GM12891 (cell line): ENCODE results near the gene COL19A1.
A peak's percentile ranks its signal among the peaks of the same experiment; 100 is the strongest.

ENCODE experiments used
- DNase-seq: peaks from one replicate; pipeline ENCODE4 v3.0.0; 2011; ENCODE audit warnings: low spot score; ENCODE audit not compliant: insufficient read length
- FAIRE-seq: peaks from 2 replicates; lab custom pipeline; 2011; peaks lifted over from hg19 to GRCh38; lab: Jason Lieb, UNC
- PAX5 ChIP-seq: IDR thresholded peaks from 2 replicates; pipeline ENCODE4 v1.6.1; 2011; ENCODE audit warnings: low read length, moderate library complexity, mild to moderate bottlenecking; ENCODE audit not compliant: insufficient read depth, severe bottlenecking
- POLR2A ChIP-seq: IDR thresholded peaks from 2 replicates; pipeline ENCODE4 v1.6.1; 2011; ENCODE audit warnings: low read depth, low read length, control low read depth
- POLR2AphosphoS5 ChIP-seq: IDR thresholded peaks from 2 replicates; pipeline ENCODE4 v1.6.1; 2011; ENCODE audit warnings: low read depth, low read length, control low read depth
- POU2F2 ChIP-seq: IDR thresholded peaks from 2 replicates; pipeline ENCODE4 v1.6.1; 2011; ENCODE audit warnings: low read depth, mild to moderate bottlenecking, control low read depth, low read length, moderate library complexity
- SPI1 ChIP-seq: IDR thresholded peaks from 2 replicates; pipeline ENCODE4 v1.6.1; 2011; ENCODE audit warnings: low read depth, low read length, control low read depth
- TAF1 ChIP-seq: IDR thresholded peaks from 2 replicates; pipeline ENCODE4 v1.6.1; 2011; ENCODE audit warnings: low read depth, low read length, control low read depth

Gene COL19A1

GRCh38 chr6:69832558-69832957 is 33.8 kb upstream of the COL19A1 start:
- FAIRE-seq, result peak; percentile 58

GRCh38 chr6:69835414-69836179 is 30.8 kb upstream of the COL19A1 start:
- TF ChIP-seq SPI1 (no peak), POU2F2 (no peak), PAX5 (no peak)
- FAIRE-seq (peak; percentile 43), DNase-seq (no peak)

More at GRCh38 chr6:69832558-69832957, 33.8 kb upstream of the COL19A1 start:
- DNase-seq, result no peak
- TF ChIP-seq POU2F2 (no peak), TAF1 (no peak), PAX5 (no peak), POLR2AphosphoS5 (no peak), SPI1 (no peak), POLR2A (no peak)

- DNase-seq (no peak), FAIRE-seq (no peak)
- no peak for TF ChIP-seq POLR2A
- TF ChIP-seq POLR2AphosphoS5, result no peak
- TF ChIP-seq TAF1, result no peak
- TF ChIP-seq SPI1, result no peak
- TF ChIP-seq PAX5, result no peak
- TF ChIP-seq POU2F2, result no peak
Observed at GRCh38 chr6:69841862-69842261, 24.5 kb upstream of the COL19A1 start.

GRCh38 chr6:69843189-69843588 is 23.2 kb upstream of the COL19A1 start:
- no peak for TF ChIP-seq POLR2AphosphoS5
- TF ChIP-seq POLR2A, result no peak
- no peak for TF ChIP-seq POU2F2
- TF ChIP-seq TAF1, result no peak
- no peak for TF ChIP-seq SPI1
- no peak for TF ChIP-seq PAX5
- FAIRE-seq, result peak; percentile 40

GRCh38 chr6:69846312-69846711 is 20.0 kb upstream of the COL19A1 start:
- TF ChIP-seq POLR2A (no peak), TAF1 (no peak), POU2F2 (no peak), POLR2AphosphoS5 (no peak), SPI1 (no peak), PAX5 (no peak)
- no peak for DNase-seq
- FAIRE-seq, result no peak

More at GRCh38 chr6:69843189-69843588, 23.2 kb upstream of the COL19A1 start:
- no peak for DNase-seq

- no peak for FAIRE-seq
- no peak for DNase-seq
- no peak for TF ChIP-seq POU2F2
- no peak for TF ChIP-seq POLR2A
- TF ChIP-seq PAX5, result no peak
- TF ChIP-seq TAF1, result no peak
- TF ChIP-seq POLR2AphosphoS5, result no peak
- no peak for TF ChIP-seq SPI1
Observed at GRCh38 chr6:69846770-69847491, 19.4 kb upstream of the COL19A1 start.

GRCh38 chr6:69847492-69847788 is 18.9 kb upstream of the COL19A1 start:
- FAIRE-seq (no peak), DNase-seq (no peak)
- TF ChIP-seq PAX5 (no peak), POLR2A (no peak), SPI1 (no peak), POLR2AphosphoS5 (no peak), TAF1 (no peak), POU2F2 (no peak)

DNA sequence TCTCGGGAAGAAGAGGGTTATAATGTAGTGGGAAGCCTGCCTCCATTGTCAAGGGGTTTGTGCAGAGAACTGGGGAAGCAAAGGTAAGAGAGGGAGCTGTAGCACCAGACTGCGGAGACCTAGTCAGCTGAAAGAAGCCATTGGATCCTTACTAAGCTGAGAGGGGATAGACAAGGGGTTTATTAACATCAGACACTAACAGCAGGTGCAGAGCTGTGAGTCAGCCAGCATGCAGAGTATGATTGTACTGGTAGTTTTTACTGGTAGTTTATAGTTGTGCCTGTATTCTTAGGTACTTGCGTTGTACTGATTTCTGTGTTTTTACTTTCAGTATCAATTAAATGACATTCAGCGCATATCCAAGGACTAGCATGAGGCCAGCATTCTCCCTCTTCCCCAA is 17.8 kb upstream of the COL19A1 start:
- TF ChIP-seq POLR2A (no peak), POU2F2 (no peak), TAF1 (no peak), SPI1 (no peak), POLR2AphosphoS5 (no peak), PAX5 (no peak)
- DNase-seq, result no peak
- FAIRE-seq, result no peak

DNA sequence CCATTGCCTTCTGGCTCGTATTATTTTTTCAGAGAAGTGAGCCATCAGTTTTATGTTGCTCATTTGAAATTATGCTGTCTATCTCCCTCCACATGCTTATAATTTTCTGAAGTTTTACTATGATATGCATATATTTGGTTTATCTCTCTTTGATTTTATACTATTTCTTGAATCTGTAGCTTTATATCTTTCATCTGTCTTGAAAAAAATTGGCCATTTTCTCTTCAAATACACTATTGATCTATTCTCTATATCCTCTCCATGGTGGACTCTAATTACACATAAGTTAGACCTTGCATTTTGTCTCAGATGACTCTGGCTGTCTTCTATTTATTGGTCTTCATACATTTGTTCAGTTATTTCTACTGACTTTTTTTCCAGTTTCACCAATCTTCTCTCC is 13.7 kb upstream of the COL19A1 start:
- FAIRE-seq (no peak), DNase-seq (no peak)
- TF ChIP-seq POLR2A (no peak), PAX5 (no peak), SPI1 (no peak), POU2F2 (no peak), TAF1 (no peak), POLR2AphosphoS5 (no peak)

- DNase-seq, result no peak
- peak; percentile 13 for FAIRE-seq
- TF ChIP-seq POU2F2 (no peak), TAF1 (no peak), PAX5 (no peak), POLR2AphosphoS5 (no peak), SPI1 (no peak), POLR2A (no peak)
Observed at GRCh38 chr6:69861986-69862385, 4.4 kb upstream of the COL19A1 start.
